Endothelial cell of umbilical vein (primary cell): ENCODE measurements around the gene MTRF1L. TPM values are rescaled to one million over a fixed set of nuclear protein-coding genes. Genes with fewer than 3 reads are reported as not detected.

Experiments used
- BruUV-seq: library from RNA; stranded (reverse); fragments of 400-500 nt; replicated peaks from 2 replicates; lab custom pipeline; 2021; lab: Mats Ljungman, UMichigan
- CTCF ChIA-PET: fragments of 300-600, 350-600 bp; sonication (Branson Sonifier 250); formaldehyde crosslinking; loops from one replicate; lab custom pipeline; 2021; ENCODE audit warnings: antibody characterized with exemption, inconsistent platforms; lab: Charles Lee
- POLR2A ChIA-PET: fragments of 300-600, 350-600 bp; sonication (Branson Sonifier 250); formaldehyde crosslinking; loops from one replicate; lab custom pipeline; 2021; ENCODE audit warnings: antibody characterized with exemption, inconsistent platforms; lab: Charles Lee
- DNase-seq: peaks from one replicate; pipeline ENCODE4 v3.0.0-alpha.2; 2011; ENCODE audit warnings: low read depth, low spot score
- FAIRE-seq: peaks from 2 replicates; lab custom pipeline; 2011; peaks lifted over from hg19 to GRCh38; lab: Jason Lieb, UNC
- H2AFZ ChIP-seq: 2 replicates; pipeline ENCODE4 v1.6.0; 2012; ENCODE audit warnings: low read depth, low read length, control low read depth, inconsistent platforms
- H3K27ac ChIP-seq: 2 replicates; pipeline ENCODE4 v1.5.1; 2011; ENCODE audit warnings: low read depth, mild to moderate bottlenecking, control low read depth, low read length, moderate library complexity; ENCODE audit not compliant: insufficient read depth
- H3K27me3 ChIP-seq, 2 experiments: 2 replicates each; pipeline versions ENCODE4 v1.6.0 to v1.6.1; 2011; ENCODE audit warnings: low read length in 2 of 2, mixed read lengths in 1 of 2; ENCODE audit not compliant: control insufficient read depth in 2 of 2, insufficient read depth in 2 of 2
- H3K36me3 ChIP-seq, 2 experiments: 2 replicates in 1 of 2; 3 replicates in 1 of 2; pipeline ENCODE4 v1.5.1; 2011; ENCODE audit warnings: low read length in 2 of 2, mild to moderate bottlenecking in 1 of 2, moderate library complexity in 1 of 2; ENCODE audit not compliant: control insufficient read depth in 2 of 2, insufficient read depth in 2 of 2; ENCODE audit errors: extremely low read depth in 1 of 2
- H3K4me1 ChIP-seq: 3 replicates; pipeline ENCODE4 v1.5.1; 2011; ENCODE audit warnings: mild to moderate bottlenecking, low read length; ENCODE audit not compliant: control insufficient read depth, insufficient read depth; ENCODE audit errors: extremely low read depth
- H3K4me2 ChIP-seq: 2 replicates; pipeline ENCODE4 v1.6.1; 2011; ENCODE audit warnings: low read length, control low read depth, mixed read lengths; ENCODE audit not compliant: insufficient read depth
- H3K4me3 ChIP-seq, 3 experiments: fragments of 200-600 bp in 1 of 3; sonication (generic), shearing (Covaris generic) in 1 of 3; replicated peaks in 1 of 3; 2 replicates each; pipeline ENCODE4 v1.5.1; 2011 to 2016; ENCODE audit warnings: control low read depth in 3 of 3, low read length in 3 of 3, mild to moderate bottlenecking in 2 of 3, inconsistent platforms in 1 of 3, low read depth in 1 of 3, moderate library complexity in 1 of 3; ENCODE audit not compliant: insufficient read depth in 1 of 3
- H3K79me2 ChIP-seq: 2 replicates; pipeline ENCODE4 v1.6.0; 2012; ENCODE audit warnings: low read length, inconsistent platforms; ENCODE audit not compliant: control insufficient read depth, insufficient read depth
- H3K9ac ChIP-seq: replicated peaks from 2 replicates; pipeline ENCODE3; 2011; ENCODE audit warnings: low read length, control low read depth; ENCODE audit not compliant: insufficient read depth; ENCODE audit errors: extremely low read depth
- H3K9me1 ChIP-seq: replicated peaks from 3 replicates; pipeline ENCODE4 v1.6.0; 2011; ENCODE audit warnings: mild to moderate bottlenecking, low read length; ENCODE audit not compliant: control insufficient read depth, insufficient read depth; ENCODE audit errors: extremely low read depth
- H3K9me3 ChIP-seq: replicated peaks from 2 replicates; pipeline ENCODE4 v1.5.1; 2012; ENCODE audit warnings: low read length, inconsistent platforms; ENCODE audit not compliant: control insufficient read depth, insufficient read depth
- H4K20me1 ChIP-seq: replicated peaks from 2 replicates; pipeline ENCODE3; 2011; ENCODE audit warnings: mild to moderate bottlenecking, low read length; ENCODE audit not compliant: control insufficient read depth, insufficient read depth; ENCODE audit errors: extremely low read depth
- EZH2 ChIP-seq: IDR thresholded peaks from 2 replicates; pipeline ENCODE4 v1.6.1; 2012; ENCODE audit warnings: borderline replicate concordance, low read depth, mild to moderate bottlenecking, moderate library complexity, low read length, inconsistent platforms; ENCODE audit not compliant: severe bottlenecking
- FOS ChIP-seq: IDR thresholded peaks from 2 replicates; pipeline ENCODE4 v1.6.1; 2011; ENCODE audit warnings: mild to moderate bottlenecking, low read length, moderate library complexity, borderline replicate concordance; ENCODE audit not compliant: insufficient read depth
- GATA2 ChIP-seq: IDR thresholded peaks from 2 replicates; pipeline ENCODE4 v1.7.0; 2011; ENCODE audit warnings: low read depth, mild to moderate bottlenecking, moderate library complexity, mixed read lengths, low read length; ENCODE audit not compliant: insufficient read length, insufficient read depth
- JUN ChIP-seq: IDR thresholded peaks from 2 replicates; pipeline ENCODE4 v1.6.1; 2011; ENCODE audit warnings: borderline replicate concordance, low read depth; ENCODE audit not compliant: insufficient read length, insufficient read depth
- MYC ChIP-seq: IDR thresholded peaks from one replicate; pipeline ENCODE4 v1.6.1; 2011; ENCODE audit warnings: mild to moderate bottlenecking, low read depth, low read length
- POLR2A ChIP-seq: IDR thresholded peaks from 2 replicates; pipeline ENCODE4 v1.6.1; 2012; ENCODE audit warnings: low read depth, mild to moderate bottlenecking, control low read depth, low read length
- POLR2AphosphoS5 ChIP-seq: IDR thresholded peaks from 2 replicates; pipeline ENCODE4 v1.6.1; 2012; ENCODE audit warnings: low read depth, mild to moderate bottlenecking, control low read depth, low read length, moderate library complexity; ENCODE audit not compliant: insufficient read depth
- dilution Hi-C: fragments of 300-500 bp; cut with MboI; formaldehyde crosslinking; loops from one replicate; pipeline ENCODE4 v1.15.0; 2019; ENCODE audit warnings: low sequenced_read_pairs; ENCODE audit not compliant: extremely low pct_ligation_motif_present
- intact Hi-C: fragments of 100-400 bp; cut with micrococcal nuclease; formaldehyde crosslinking; loops from one replicate; pipeline ENCODE4 v1.10.0; 2022
- polyA plus RNA-seq, 4 experiments: library from polyadenylated mRNA; depleted of rRNA in 3 of 4; stranded (reverse) in 3 of 4; unstranded in 1 of 4; fragments of >200 nt; gene quantifications; 2 replicates each; pipeline versions ENCODE4 v1.2.1 to v1.2.3, GENCODE V29; 2011 to 2012; ENCODE audit warnings: missing spikeins in 1 of 4
- total RNA-seq: library from RNA; stranded (reverse); gene quantifications from 2 replicates; pipeline ENCODE4 v1.2.3, GENCODE V29; 2021
- TF ChIP-seq, protein P1 (sequence below), 2 donors: IDR thresholded peaks; 1 replicate in 1 of 2; 2 replicates in 1 of 2; pipeline ENCODE4 v1.5.1; 2011; ENCODE audit warnings: low read length in 2 of 2, mild to moderate bottlenecking in 2 of 2, moderate library complexity in 2 of 2, control low read depth in 1 of 2, inconsistent platforms in 1 of 2, low read depth in 1 of 2; ENCODE audit not compliant: insufficient read depth in 1 of 2; ENCODE audit errors: extremely low read depth in 1 of 2
- TF ChIP-seq, protein P2 (sequence below): IDR thresholded peaks from 2 replicates; pipeline ENCODE4 v1.6.1; 2011; ENCODE audit not compliant: insufficient read depth, insufficient read length

The MTRF1L gene
- total and polyA plus RNA-seq, 2 donors (not counting 3 experiments of a cell fraction or from before 2014, with no cell fraction given): 6.2 to 27.5 TPM

DNA sequence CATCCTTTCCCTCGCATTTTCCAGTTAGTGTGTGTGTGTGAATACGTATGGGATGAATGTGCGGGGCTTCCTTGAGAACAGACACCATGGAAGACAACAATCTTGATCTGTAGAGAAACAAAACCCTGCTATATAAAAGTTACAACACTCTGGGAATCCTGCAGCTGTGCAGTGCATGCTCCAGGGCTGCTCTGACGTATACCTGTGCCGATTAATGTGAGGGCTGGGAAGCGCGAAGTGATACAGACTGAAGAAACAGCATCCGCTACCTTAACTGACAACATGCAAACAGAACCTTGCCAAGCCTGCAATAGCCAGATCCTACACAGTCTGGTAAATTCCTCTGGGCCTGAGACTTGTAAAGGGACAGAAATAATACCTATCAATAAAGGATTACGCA lies 31.6 kb upstream of the MTRF1L start:
- no peak for DNase-seq
- CTCF ChIA-PET: interaction anchor here (0.8 to 3.9 kb wide), 7 partner anchors 51 to 478 kb away, joined by 3 to 36 read pairs (median 5); no protein-coding TSS in a partner anchor
- POLR2A ChIA-PET: no interaction called here
- Histone ChIP-seq H3K79me2 (no peaks in the 10 kb centered on the region), H3K27ac (no peak overlapping the region), H2AFZ (no peak overlapping the region), H4K20me1 (no peaks in the 10 kb centered on the region), H3K4me1 (peaks cover 15% of the 10 kb centered on the region), H3K9ac (no peak overlapping the region), H3K4me3 (no peak overlapping the region), H3K27me3 (no peaks in the 10 kb centered on the region), H3K36me3 (no peaks in the 10 kb centered on the region), H3K9me3 (no peaks in the 10 kb centered on the region), H3K4me2 (no peak overlapping the region), H3K9me1 (no peaks in the 10 kb centered on the region)
- dilution Hi-C loops: no loop called here
- BruUV-seq: no TSS peak
- FAIRE-seq: no peak
- intact Hi-C loops: loop anchor here (5.0 kb wide), 2 partner anchors 58 to 1113 kb away; no protein-coding TSS in a partner anchor
- TF ChIP-seq, protein P1, sequence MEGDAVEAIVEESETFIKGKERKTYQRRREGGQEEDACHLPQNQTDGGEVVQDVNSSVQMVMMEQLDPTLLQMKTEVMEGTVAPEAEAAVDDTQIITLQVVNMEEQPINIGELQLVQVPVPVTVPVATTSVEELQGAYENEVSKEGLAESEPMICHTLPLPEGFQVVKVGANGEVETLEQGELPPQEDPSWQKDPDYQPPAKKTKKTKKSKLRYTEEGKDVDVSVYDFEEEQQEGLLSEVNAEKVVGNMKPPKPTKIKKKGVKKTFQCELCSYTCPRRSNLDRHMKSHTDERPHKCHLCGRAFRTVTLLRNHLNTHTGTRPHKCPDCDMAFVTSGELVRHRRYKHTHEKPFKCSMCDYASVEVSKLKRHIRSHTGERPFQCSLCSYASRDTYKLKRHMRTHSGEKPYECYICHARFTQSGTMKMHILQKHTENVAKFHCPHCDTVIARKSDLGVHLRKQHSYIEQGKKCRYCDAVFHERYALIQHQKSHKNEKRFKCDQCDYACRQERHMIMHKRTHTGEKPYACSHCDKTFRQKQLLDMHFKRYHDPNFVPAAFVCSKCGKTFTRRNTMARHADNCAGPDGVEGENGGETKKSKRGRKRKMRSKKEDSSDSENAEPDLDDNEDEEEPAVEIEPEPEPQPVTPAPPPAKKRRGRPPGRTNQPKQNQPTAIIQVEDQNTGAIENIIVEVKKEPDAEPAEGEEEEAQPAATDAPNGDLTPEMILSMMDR (IDR thresholded peaks at IDR 0.05; ENCODE audit: extremely low read depth in 1 of 2, insufficient read depth in 1 of 2, low read depth in 1 of 2, low read length in 2 of 2): no peak
- TF ChIP-seq GATA2 (no peak), POLR2A (no peak), MYC (no peak), FOS (no peak), EZH2 (no peak), POLR2AphosphoS5 (no peak), JUN (no peak)
- TF ChIP-seq, protein P2, sequence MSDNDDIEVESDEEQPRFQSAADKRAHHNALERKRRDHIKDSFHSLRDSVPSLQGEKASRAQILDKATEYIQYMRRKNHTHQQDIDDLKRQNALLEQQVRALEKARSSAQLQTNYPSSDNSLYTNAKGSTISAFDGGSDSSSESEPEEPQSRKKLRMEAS: no peak
